GM19467 (cell line): ENCODE data around the gene C19orf81.

Source experiments
- ATAC-seq: cut with Tn5 transposase; IDR thresholded peaks from one replicate; pipeline ENCODE4 v1.9.1; 2021; ENCODE audit warnings: mild to moderate bottlenecking, moderate library complexity; ENCODE audit not compliant: unreplicated experiment

C19orf81 gene

GRCh38 chr19:50708179-50708879, 59.1 kb downstream of the C19orf81 start:
- no peak for ATAC-seq
